Embryonic facial prominence (tissue), 1 donor: ENCODE measurements around the gene MPP3.
A peak's percentile ranks its signal among the peaks of the same experiment; 100 is the strongest.
"Not testable (repeated sequence)": the region's sequence is repeated elsewhere in the genome, so short reads cannot be mapped to it uniquely, and the experiment has no call there.

Experiments used
- DNase-seq: peaks from one replicate; pipeline ENCODE4 v3.0.0-alpha.2; 2016; ENCODE audit errors: extremely low spot score

Gene MPP3

GRCh38 chr17:43808076-43808475, 24.9 kb downstream of the MPP3 start:
- DNase-seq = no peak

GRCh38 chr17:43805117-43805516, 27.8 kb downstream of the MPP3 start:
- no peak for DNase-seq

GRCh38 chr17:43803758-43804157, 29.2 kb downstream of the MPP3 start:
- DNase-seq = no peak

GRCh38 chr17:43801844-43802243, 31.1 kb downstream of the MPP3 start:
- DNase-seq = no peak

GRCh38 chr17:43800736-43801135, 32.2 kb downstream of the MPP3 start:
- DNase-seq = no peak

- DNase-seq = no peak
Measured at GRCh38 chr17:43799047-43799446, 33.9 kb downstream of the MPP3 start.

GRCh38 chr17:43798024-43798423, 34.9 kb downstream of the MPP3 start:
- not testable (repeated sequence) for DNase-seq

- DNase-seq = not testable (repeated sequence)
Measured at GRCh38 chr17:43792668-43793067, 40.3 kb downstream of the MPP3 start.

- no peak for DNase-seq
Measured at GRCh38 chr17:43791589-43791988, 41.4 kb downstream of the MPP3 start.

- DNase-seq = no peak
Measured at GRCh38 chr17:43790311-43790940, 42.5 kb downstream of the MPP3 start.

- no peak for DNase-seq
Measured at GRCh38 chr17:43789482-43789881, 43.5 kb downstream of the MPP3 start.

- no peak for DNase-seq
Measured at GRCh38 chr17:43788540-43788939, 44.4 kb downstream of the MPP3 start.

GRCh38 chr17:43787728-43788127, 45.2 kb downstream of the MPP3 start:
- no peak for DNase-seq

- DNase-seq = peak; percentile 33
Measured at GRCh38 chr17:43784628-43785101, 48.3 kb downstream of the MPP3 start.

GRCh38 chr17:43784068-43784467, 48.9 kb downstream of the MPP3 start:
- DNase-seq = no peak

GRCh38 chr17:43782913-43783680, 49.8 kb downstream of the MPP3 start:
- DNase-seq = no peak

GRCh38 chr17:43780135-43780534, 52.8 kb downstream of the MPP3 start, which contains the start of gene CFAP97D1:
TSS of gene CFAP97D1 (plus strand) at chr17:43780435. CDS start at chr17:43780463, 28 bp downstream.
- DNase-seq = no peak

GRCh38 chr17:43779145-43780125, 53.5 kb downstream of the MPP3 start:
- no peak for DNase-seq

GRCh38 chr17:43778337-43779144, 54.4 kb downstream of the MPP3 start, which contains the start of gene DUSP3:
TSS of gene DUSP3 (minus strand) at chr17:43778977. CDS start at chr17:43778924, 53 bp downstream.
- peak; percentile 85 for DNase-seq

GRCh38 chr17:43774304-43775250, 58.4 kb downstream of the MPP3 start:
- no peak for DNase-seq
